CD4-positive, alpha-beta T cell treated with Interleukin-12 subunit alpha and Interleukin-12 subunit beta, for 1 hour (primary cell): Measurements from ENCODE around the gene RELN.

Experiments
- DNase-seq: peaks from one replicate; pipeline ENCODE4 v3.0.0-alpha.2; 2020

Gene RELN

DNA sequence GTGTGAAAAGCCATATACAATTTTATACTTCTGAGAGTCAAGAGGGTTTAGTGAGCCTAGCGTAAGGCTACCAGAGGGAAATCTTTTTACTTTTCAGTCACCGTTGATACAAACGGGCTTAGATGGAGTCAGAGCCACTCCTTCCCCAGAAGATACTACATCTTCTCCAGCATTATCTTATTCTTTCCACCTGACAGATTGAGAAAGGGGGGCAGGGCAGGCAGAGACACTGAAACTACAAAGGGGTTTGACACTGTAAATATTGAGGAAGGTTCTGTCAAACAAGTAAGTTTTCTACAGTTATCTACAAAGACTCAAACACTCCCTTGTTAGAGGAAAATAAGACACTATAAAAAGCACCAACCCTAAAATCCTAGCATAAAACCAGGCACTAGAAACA lies 100.0 kb downstream of the RELN start:
- DNase-seq = no peak

DNA sequence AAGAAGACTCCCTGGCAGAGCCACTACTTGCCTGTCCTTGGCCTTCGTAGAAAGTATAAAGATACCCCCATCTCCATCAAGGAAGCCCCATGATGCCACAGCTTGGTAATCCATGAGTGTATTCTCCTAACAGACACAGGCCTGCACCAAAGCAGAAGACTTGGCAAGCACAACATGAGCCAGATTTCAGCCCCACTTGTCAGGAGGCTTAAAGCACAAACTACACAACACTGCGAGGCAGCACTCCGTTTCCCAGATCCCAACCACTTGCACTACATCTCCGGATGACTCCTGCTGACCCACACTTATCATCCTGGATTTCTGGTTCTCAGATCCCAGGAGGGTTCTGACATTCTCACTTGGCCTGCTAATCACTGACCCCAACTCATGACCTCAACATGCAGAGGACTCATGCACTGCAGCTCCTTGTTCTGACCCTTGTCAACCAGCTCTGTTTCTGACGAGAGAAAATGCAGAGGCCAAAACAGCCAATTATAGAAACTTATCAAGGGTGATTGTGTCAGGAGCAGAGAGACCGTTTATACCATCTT lies 100.8 kb downstream of the RELN start:
- DNase-seq = no peak

DNA sequence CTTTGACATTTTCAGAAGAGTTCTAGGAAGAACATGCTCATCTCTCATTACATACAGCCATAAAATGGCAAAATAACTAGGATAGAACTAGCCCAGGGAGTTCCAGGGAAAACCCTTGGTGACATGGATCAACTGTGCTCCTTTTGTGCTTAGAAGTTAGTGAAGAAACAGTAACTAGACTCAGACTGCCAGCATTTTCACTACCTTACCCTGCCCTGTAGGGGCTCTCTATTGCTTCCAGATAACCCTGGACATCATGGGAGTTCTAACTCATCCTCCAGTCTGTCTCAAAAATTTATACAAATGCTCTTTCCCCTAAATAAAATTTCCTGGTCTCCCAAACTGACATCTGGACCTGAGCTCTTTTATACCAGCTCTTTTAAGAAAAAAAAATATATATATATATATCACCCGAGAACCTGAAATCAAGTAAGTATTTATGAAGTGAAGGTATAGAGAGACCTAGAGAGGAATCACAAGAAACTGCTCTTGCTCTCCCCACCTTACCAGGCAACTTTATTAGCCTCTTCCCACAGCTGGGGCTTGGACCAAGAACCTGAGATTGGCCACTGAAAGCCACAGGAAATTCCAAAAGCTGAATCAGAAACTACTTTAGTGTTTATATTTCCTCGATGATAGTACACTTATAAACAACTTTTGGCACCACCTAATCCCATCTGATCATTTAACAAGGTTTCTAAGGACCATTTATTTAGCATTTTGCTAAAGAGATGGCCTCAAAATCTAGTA lies 101.4 kb downstream of the RELN start:
- no peak for DNase-seq

DNA sequence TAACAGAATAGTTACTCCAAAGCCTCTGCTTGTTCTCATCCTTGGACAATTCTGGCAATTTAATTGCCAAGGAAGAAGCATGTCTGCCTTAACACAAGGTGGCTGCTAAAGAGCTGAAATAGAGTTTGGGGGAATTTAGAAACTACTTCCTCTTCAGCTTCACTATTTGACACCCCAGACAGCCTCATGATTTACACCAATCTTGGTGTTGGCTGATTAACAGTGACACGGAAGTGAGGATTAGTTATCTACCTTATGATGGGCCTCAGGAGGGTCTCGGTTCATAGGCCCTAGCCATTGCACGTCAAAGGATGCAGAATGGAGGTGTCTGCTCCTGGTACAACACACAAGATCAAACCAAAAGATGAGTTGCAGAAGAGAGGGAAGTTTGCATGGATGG lies 102.4 kb downstream of the RELN start:
- no peak for DNase-seq

DNA sequence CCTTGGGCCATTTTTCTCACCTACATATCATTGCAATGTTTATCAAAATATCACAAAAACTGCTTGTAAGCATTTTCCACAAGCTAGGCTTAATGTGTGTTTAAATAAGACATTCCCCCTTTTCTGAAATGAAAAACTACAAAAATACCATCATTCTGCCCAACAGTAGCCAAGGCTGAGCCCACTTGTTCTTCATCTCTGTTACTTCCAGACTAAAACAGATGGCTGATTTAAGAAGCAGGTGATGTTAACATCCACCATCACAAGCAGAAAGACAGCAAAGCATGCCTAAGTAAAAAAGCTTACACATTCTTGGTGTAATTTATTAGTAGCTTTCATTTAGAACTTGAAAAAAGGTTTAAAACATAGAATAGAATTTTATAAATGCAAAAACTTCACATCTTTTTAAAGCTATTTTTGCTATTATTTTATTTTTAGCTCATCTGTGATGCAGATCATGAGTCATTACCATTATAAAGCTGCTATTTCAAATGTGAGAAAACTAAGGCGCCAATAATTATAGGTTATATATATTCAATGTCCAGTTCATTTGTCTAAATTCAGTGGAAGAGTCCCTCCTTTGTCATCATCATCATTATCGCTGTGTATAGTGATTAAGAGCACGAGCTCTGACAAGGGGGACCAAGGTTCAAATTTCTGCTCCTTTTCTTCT lies 109.4 kb downstream of the RELN start:
- no peak for DNase-seq

DNA sequence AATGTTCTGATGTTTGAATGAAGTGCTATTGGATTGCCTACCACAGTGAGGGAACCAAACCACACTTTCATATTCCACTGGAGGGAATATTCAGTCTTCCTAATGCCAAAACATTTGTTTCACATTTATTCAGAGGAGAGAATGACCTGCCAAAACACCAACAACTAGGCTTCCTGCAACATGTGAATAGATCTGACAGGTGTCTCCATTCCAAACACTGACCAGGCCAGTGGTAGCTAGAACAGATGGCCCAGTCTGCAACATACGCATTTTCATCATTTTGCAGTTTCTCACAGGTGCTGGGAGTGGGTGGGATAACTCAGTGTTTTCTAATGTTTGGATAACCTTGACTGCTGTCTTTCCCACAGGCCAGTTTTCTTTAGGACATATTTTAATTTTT lies 110.0 kb downstream of the RELN start:
- DNase-seq = no peak

DNA sequence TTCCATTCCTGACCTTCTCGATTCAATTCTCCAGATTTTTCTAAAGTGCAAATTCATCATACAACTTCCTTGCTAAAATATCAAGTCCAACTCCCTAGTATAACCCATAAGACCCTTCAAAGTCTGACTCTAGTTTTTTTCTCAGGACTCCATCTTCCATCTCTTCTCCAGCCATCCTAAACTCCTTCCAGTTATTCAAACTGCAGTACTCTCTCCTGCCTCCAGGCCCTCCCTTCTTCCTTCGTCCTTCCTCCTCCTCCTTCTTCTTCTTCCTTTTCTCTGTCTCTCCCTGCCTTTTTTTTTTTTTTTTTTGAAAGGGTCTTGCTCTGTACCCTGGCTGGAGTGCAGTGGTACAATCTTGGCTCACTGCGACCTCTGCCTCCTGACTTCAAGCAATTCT lies 111.9 kb downstream of the RELN start:
- DNase-seq = no peak

DNA sequence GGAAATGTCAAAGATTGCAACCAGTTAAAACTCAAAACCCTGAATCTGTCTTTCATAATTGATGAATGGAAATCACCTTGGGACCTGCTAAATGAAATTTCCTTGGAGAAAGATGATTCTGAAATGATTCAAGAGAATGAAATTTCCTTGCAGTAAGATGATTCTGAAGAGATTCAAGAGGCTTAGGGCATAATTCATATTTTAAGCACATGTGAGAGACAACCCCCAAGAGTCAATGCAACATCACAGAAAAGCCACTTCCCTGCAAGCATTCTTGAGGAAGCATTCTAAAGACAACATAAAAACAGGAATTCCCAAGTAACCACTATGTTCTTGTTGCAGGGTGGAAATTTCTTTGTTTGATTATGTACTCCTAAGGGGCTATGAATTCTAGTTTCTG lies 113.7 kb downstream of the RELN start:
- DNase-seq = no peak

DNA sequence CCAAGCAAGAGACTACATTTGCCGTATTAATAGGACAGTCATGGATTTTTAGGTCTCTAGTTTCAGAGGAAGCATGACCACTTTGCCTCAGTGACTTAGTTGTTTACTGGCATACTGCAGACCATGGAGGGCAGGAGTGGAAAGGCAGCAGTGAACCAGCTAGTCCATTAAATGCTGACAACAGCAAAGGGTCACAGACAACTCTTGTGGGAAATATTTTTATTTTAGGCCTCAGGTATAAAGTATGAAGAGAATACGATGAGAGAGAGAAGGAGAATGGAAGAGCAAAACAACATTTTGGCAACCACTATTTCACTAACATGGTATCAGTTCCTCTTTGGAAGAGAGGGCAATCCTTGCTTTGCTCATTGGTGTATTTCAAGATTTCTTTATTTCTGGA lies 118.0 kb downstream of the RELN start:
- DNase-seq = no peak

DNA sequence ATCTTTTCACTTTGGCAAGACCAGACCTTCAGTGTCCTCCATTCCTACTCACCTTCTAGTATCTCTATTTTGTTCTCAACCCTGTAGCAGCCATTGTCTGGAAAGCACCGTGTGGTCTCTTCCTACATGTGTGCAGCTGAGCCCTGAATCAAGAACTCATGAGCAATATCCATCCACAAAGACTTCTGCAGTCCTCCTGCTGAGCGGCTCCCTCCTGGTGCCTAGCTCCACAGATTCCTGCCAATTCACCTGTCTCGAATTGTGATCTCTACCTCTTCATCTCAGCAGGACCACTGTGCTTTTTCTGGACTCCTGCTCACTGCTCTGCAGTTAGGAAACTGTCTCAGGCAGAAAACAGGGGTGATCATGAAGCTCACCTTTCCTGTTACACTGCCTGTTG lies 118.8 kb downstream of the RELN start:
- no peak for DNase-seq

DNA sequence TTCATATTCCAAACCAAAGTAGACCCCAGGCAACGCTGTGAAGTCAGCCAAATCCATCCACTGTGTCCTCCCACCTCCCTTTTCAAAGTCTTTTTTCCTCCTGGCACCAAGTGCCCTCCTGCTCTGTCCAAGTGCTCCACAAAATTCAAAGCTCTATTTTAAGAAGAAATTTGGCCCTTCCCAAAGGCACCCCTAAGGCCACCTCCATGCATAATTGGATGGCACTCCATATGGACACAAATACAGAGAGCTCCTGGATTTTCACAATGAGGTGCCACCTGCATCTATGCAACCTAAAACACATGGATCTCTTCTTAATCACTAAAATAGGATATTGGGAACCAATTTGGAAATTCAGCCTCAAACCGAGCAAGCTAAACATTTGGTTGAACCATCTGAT lies 121.6 kb downstream of the RELN start:
- no peak for DNase-seq

DNA sequence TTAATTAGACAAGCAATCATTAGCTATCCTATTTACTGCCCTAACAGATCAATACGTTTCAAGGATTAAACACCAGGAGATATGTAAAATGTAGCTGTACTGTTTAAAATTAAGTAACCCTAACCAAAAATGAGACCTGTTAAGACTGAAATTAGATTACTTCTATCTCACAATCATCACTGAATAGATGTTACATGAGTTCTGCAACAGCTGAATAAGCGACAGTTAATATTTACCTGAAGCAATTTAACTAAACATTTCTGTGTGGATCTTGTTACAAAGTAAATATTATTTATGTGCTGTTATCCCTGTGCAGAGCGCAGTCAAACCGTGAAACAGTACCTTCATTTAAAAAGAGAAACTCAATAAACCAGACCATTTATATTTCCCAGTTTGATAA lies 122.5 kb downstream of the RELN start:
- no peak for DNase-seq

DNA sequence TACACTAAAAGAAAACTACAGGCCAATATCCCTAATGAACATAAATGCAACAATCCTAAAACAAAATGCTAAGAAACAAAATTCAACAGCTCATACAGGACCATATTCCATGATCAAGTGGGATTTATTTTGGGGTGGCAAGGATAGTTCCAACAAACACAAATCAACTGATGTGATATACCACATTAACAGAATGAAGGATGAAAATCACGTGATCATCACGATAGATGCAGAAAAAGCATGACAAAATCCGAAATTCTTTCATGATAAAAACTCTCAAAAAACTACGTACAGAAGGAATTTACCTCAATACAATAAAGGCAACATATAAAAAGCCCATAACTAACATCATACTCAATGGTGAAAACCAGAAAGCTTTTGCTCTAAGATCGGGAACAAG lies 124.0 kb downstream of the RELN start:
- no peak for DNase-seq

DNA sequence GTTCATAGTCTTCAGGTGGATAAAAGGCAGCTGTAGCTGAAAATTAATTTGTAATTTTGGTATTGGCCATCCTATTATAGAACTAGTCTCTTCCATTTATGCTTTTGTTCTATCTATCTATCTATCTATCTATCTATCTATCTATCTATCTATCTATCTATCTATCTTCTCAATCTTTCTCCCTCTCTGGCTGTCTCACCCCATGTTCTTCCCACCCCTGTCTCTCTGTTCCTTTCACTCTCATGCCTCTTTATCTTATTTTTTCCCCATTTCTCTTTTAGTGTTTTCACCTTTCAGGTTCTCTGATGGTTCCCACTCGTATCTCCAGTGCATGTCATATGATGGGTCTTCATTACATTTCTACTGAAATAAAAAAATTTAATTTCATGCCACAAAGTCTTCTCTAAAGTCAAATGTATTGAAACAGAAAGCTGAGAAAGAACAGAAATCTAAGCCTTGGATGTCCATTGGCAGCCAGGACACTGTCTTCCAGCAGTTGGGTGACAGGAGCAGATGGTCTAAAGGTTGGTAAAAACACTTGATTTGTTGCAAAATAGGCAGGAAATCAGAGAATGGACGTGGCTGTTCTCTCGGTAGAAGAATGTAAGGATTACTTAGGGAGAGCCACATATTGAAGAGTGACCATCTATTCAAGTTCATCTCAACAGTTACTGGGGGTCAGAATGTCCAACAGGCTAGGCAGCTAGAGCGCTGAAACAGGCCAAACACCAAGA lies 127.0 kb downstream of the RELN start:
- DNase-seq = no peak

DNA sequence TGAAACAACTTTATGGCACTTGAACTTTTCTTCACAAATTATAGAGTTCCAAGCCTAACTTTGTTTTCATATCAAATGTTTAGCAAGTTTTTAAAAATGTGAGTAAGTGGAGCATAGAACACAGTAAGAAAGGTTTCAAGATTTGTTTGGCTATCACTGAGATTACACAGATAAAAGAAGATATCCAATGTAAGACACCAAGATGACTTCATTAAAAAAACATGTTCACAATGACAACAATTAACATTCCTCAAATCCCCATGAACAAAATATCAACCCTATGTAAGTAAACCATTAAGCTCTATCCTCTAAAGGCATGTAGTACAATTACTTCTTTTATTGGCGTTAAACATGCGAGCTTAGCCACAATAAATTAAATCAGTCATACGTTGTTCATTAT lies 129.7 kb downstream of the RELN start:
- DNase-seq = no peak

DNA sequence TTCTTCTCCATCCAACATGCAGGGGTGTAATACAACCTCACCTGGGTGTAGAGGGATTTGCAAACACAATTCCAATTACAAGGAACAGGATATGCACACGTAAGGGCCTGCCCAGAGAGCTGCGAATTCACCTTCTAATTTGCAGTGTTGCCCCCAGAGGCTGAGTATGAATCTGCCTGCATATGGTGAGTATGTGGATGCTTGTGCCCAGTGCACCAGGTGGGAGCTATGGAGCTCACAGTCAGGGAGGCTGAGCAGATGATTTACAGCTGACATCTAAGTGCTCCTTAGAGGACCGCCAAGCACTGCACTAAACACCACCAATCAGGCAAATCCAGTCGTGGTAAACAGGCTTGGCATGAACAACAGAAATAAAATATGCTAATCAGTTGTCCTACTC lies 132.0 kb downstream of the RELN start:
- DNase-seq = no peak

DNA sequence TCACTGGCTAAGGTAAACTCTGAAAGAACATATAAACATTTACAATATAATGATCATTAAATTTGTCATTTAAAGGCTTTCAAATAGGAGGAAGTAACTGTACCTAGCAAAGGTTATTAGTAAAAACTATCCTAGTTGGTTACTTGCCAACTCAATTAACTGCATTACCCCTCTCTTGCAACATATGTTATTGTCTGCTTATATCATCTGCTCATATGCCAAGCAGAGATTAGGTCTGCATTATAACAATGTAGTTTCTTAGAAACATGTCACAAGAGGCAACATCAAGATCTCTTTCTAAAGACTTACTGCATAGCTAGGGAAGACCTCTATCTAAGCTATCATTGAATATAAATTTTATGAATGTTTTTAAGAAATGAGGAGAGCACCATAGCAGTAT lies 132.5 kb downstream of the RELN start:
- DNase-seq = no peak

DNA sequence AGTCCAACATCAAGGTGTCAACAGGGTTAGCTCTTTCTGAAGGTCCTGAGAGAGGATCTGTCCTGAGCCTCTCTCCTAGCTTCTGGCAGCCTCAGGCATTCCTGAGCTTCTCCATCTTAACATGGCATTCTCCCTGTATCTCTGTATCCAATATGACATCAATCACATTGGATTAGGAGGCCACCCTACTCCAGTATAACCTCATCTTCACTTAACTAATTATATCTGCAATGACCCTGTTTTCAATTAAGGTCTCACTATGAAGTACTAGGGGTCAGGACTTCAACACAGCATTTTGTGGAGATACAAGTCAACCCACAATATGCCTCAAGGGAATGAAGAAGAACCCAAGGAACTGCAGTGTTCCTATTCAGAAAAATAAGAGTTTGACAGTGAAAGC lies 133.8 kb downstream of the RELN start:
- DNase-seq = no peak

DNA sequence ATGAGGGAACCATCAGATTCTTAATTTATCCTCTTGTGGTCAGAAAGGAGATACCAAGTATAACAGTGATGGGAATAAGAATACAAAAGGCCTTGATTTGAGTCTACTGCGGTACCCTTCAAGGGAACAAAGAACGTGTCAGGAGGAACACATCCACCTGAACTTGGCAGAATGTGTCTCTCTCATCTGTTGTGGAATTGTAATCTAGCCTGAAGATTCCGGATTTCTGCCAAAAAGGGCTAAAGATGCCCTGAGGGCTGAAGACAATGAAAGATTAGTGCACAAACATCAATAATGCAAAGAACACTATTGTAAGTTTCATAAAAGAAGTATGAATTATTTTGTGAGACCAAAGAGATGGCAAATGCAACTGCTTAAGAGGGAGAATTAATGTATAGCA lies 134.8 kb downstream of the RELN start:
- DNase-seq = no peak

DNA sequence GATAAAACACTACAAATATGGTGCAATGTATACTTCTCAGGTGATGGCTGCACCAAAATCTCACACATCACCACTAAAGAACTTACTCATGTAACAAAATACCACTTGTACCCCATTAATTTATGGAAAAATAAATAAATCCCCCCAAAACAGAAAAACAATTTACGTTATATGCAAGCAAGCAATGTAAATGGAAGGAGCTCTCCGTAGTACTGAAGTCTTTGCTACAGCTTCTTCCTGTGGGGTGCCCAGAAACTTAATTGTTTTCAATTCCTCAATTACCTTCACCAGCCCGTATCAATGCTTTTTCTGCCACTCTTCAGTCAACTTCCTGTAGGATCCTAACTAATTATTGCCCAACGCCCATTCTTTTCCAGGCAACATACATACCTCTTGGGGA lies 138.1 kb downstream of the RELN start:
- DNase-seq = no peak

DNA sequence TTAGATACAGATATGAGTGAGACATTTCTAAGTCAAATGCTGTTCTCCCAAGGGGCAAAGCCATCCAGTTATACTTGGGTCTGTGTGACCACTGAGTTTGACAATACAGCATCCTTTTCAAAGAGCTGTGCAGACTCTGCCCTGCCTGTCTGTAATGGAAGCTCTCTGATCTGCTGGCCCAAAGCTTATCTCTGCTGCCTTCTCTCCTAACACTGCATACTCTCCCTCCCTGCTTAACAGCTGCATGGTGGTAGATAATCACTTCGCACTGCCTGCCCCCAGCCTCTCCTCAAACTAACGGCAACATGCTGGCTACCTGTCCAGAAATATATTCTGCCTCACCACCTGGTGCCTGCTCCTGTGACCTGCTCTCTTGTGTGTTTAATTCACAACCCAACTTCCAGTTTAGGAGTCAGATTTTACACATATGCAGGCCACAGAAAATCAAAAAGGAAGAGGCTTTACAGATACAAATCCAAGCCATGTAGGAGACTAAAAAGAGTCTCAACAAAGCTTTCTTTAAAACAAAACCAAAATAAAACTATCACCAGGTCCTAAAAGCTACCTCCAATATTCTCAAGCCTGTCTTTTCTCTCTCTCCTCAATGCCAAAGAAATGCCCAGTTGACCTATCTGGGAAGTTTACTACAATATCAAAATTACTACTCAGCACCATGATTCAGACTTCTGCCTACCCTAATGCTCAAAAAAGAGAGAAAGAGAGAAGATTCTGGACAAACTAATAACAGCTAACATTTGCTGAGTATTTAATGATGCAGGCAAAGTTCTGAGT lies 145.6 kb downstream of the RELN start:
- DNase-seq = no peak

DNA sequence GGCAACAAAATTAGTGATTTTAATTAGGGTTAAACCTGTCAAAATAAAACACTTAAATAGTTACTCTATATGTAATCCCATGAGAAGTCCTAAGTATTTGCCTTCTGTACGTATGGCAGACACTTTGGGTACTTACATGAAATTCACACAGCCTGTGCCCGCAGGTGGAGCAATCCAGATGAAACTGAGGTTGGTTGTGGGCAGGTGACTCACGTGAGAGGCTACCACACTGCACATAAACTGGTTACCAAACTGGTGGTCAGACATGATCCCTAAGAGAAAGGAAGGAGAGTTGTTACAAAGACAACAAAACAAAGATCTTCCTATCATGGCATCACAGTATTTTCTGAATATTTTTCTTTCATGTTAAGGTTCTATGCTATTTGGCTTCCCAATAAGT lies 156.1 kb downstream of the RELN start:
- no peak for DNase-seq

DNA sequence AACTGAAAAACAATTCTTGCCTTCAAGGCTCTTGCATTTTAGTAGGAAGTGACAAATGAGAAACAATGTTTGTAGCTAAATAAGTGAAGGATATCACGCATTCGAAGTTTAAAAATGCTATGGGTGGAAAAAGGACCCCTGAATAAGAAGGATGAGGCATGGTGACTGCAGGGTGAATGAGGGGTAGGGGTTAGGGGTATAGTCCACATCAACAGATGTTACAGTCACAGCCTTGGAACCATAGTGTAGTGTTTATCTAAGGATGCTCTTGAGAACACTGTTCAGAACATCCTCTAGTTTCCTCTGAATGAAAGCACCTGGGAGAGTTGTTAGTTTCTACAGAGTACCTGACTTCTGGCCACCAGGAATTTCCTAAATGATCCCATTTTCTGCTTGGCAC lies 157.0 kb downstream of the RELN start:
- no peak for DNase-seq
